ENCODE results near the gene RFX8. TPM values are rescaled to one million over a fixed set of nuclear protein-coding genes. Genes with fewer than 3 reads are reported as not detected.

The RFX8 gene
- total and polyA plus RNA-seq, 2 of the 8 experiments (the other 6 are each of a cell fraction or from before 2014, with no cell fraction given): 0.60 to 0.97 TPM

DNA sequence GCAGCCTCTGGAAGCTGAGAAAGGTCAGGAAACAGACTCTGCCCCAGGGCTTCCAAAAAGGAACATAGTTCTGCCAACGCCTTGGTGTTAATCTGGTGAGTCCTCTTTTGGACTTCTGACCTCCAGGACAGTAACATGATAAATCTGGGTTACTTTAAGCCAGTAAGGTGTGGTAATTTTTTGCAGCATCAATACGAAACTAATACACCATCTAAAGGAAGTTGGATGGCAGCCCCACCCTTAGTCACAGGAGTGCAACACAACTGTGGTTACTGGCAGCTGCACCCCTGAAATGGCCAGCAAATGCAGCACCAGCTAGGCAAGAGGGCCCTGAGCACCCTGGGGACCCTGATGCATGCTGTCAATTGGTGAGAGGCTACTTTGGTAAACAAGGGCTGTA is 113.4 kb downstream of the RFX8 start:
- Histone ChIP-seq H2AFZ (ENCODE audit: low read length) (no peak overlapping the region), H4K20me1 (replicated peaks in 1 of 2; ENCODE audit: control insufficient read depth in 1 of 2, insufficient read depth in 2 of 2, low read length in 2 of 2) (no peaks in the 10 kb centered on the region)
- POLR2A ChIA-PET (ENCODE audit: partially characterized antibody): interaction anchor here (1.9 kb wide), 1 partner anchor 20 kb away, joined by 5 read pairs; no protein-coding TSS in a partner anchor

More for the DNA sequence above, 113.4 kb downstream of the RFX8 start:
- Histone ChIP-seq H2BK12ac (ENCODE audit: low read depth, low read length) (no peak overlapping the region), H4K91ac (replicated peaks; ENCODE audit: insufficient read length, low read length) (peak overlapping the region; percentile 57), H2BK15ac (ENCODE audit: low read length) (peak overlapping the region; percentile 21; the same call in 1 of the 2 replicates), H3K79me1 (ENCODE audit: low read depth, low read length) (no peaks in the 10 kb centered on the region), H3K9ac (replicated peaks in 1 of 4; ENCODE audit: extremely low read depth in 1 of 4, low read depth in 3 of 4, low read length in 3 of 4) (no peak overlapping the region), H3K56ac (replicated peaks; ENCODE audit: insufficient read length, low read depth, low read length) (no peak overlapping the region), H3K36me3 (ENCODE audit: control insufficient read depth in 2 of 4, insufficient read depth in 4 of 4, low read length in 3 of 4) (no peaks in the 10 kb centered on the region), H3K4me2 (ENCODE audit: insufficient read depth in 1 of 2, low read depth in 2 of 2, low read length in 2 of 2) (no peak overlapping the region), H3K23me2 (ENCODE audit: low read depth, low read length) (no peaks in the 10 kb centered on the region), H3K27ac (ENCODE audit: low read depth, low read length) (no peak overlapping the region), H4K5ac (ENCODE audit: insufficient read length, low read depth, low read length) (no peak overlapping the region), H2BK120ac (replicated peaks; ENCODE audit: low read depth, low read length) (no peak overlapping the region), H2BK20ac (ENCODE audit: low read length) (no peak overlapping the region), H3K18ac (ENCODE audit: extremely low read depth, low read length) (no peak overlapping the region), H3K4ac (replicated peaks; ENCODE audit: insufficient read length, low read depth, low read length) (no peak overlapping the region), H3K27me3 (replicated peaks in 1 of 4; ENCODE audit: control insufficient read depth in 3 of 4, extremely low read depth in 1 of 4, insufficient read depth in 3 of 4, low read length in 3 of 4) (no peaks in the 10 kb centered on the region), H3K79me2 (ENCODE audit: control insufficient read depth in 1 of 2, insufficient read depth in 2 of 2, low read length in 2 of 2) (no peaks in the 10 kb centered on the region), H2BK5ac (ENCODE audit: low read depth, low read length) (no peak overlapping the region), H3K9me3 (ENCODE audit: insufficient read depth in 2 of 2, low read depth in 1 of 2, low read length in 1 of 2) (no peaks in the 10 kb centered on the region), H3K14ac (ENCODE audit: insufficient read length) (no peak overlapping the region), H3K4me1 (replicated peaks in 1 of 4; ENCODE audit: control insufficient read depth in 3 of 4, insufficient read depth in 4 of 4, low read length in 3 of 4) (peaks cover 2 to 7% (median 2%) of the 10 kb centered on the region in 4 experiments; a peak in 5 of 7 replicates), H2AK5ac (ENCODE audit: low read depth, low read length) (no peak overlapping the region), H4K8ac (ENCODE audit: extremely low read depth, insufficient read depth, low read length) (no peak overlapping the region), H3K23ac (ENCODE audit: insufficient read length) (no peak overlapping the region), H3K4me3 (ENCODE audit: extremely low read depth in 1 of 4, insufficient read depth in 2 of 4, low read depth in 3 of 4, low read length in 4 of 4) (no peak overlapping the region)
- TF ChIP-seq SP4 (IDR thresholded peaks at IDR 0.05; ENCODE audit: low read length) (no peak), ASH2L (IDR thresholded peaks at IDR 0.05; ENCODE audit: low read length) (no peak)
- DNase-seq (ENCODE audit: low read depth in 1 of 2, low spot score in 2 of 2): no peak
- CTCF ChIA-PET (ENCODE audit: partially characterized antibody): interaction anchor here (0.5 to 4.8 kb wide), 9 partner anchors 11 to 1157 kb away, joined by 3 to 33 read pairs (median 5); partner anchors contain the start of gene CREG2
- FAIRE-seq: no peak
- WGBS, 2 experiments (ENCODE audit: extremely low coverage in 1 of 2, insufficient coverage in 1 of 2, insufficient read length in 1 of 2, insufficient replicate concordance in 2 of 2, low coverage in 1 of 2, low lambda C conversion rate in 2 of 2, missing lambda C conversion rate in 1 of 2): 79% methylated on average over 2 of the region's 2 CpGs; no CpG with 5 or more reads in 1 of the 2 experiments

All from H1 (cell line).